Stromal cell of bone marrow (primary cell): ENCODE measurements around the gene FBLN2.
A peak's percentile ranks its signal among the peaks of the same experiment; 100 is the strongest.

Source experiments
- DNase-seq: peaks from one replicate; pipeline ENCODE4 v3.0.0-alpha.2; 2012; ENCODE audit warnings: low read depth

The FBLN2 gene

GRCh38 chr3:13605555-13605954 is 56.6 kb downstream of the FBLN2 start:
- no peak for DNase-seq

GRCh38 chr3:13607821-13608597 is 59.1 kb downstream of the FBLN2 start:
- DNase-seq, result no peak

GRCh38 chr3:13608969-13609725 is 60.2 kb downstream of the FBLN2 start:
- DNase-seq, result no peak

DNA sequence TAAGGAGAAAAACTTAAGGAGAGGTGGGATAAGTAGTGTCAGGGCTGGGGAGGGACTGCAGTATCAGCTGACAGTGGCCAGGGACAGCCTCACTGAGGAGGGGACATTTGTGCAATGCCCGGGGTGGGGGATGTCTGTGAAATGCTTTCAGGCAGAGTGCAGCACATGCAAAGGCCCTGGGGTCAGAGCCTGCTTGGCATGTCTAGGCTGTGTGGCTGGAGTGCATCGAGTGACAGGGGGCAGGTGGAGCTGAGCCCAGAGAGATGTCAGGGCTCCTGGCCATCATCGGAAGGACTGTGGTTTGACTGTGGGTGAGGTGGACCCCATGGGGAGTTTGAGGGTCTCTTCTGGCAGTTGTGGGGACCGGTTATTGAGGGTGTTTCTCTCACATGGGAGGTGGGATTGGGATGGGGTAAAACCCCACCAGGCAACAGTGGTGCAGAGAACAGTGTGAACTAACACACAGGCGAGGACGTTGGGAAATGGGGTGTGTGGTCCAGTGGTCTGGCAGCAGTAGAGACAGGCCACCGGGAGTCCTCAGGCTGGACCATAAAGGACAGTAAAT is 61.2 kb downstream of the FBLN2 start:
- DNase-seq, result no peak

- no peak for DNase-seq
These were observed 62.3 kb downstream of the FBLN2 start for GRCh38 chr3:13611221-13611620.

DNA sequence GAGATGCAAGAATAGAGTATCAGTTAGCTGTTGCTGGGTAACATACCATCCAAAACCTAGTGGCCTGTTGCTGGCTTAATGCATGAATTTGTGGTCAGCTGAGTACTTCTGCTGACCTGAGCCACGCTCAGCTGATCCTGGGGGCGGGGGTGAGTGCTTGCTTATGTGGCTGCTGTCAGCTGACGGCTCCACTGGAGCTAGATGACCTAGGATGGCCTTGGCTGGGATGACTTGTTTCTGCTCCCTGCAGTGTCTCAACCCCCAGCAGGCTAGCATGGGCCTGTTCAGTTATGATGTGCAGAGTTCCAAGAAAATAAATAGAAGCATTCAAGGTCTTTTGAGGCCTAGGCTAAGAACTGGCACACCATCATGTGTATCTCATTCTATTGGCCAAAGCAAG is 63.9 kb downstream of the FBLN2 start:
- peak; percentile 68 for DNase-seq

GRCh38 chr3:13613343-13614190 is 64.6 kb downstream of the FBLN2 start:
- DNase-seq, result no peak

DNA sequence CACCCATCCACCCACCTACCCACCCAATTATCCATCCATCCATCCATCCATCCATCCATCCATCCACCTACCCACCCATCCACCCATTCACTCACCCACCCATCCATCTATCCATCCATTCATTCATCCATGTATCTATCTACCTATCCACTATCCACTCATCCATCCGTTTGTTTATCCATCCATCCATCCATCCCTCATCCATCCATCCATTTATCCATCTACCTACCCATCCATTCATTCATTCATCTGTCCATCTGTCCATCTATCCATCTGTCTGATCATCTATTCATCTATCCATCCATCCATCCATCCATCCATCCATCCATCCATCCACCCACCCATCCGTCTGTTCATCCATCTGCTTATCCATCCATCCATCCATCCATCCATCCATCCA is 65.7 kb downstream of the FBLN2 start:
- DNase-seq, result no peak

DNA sequence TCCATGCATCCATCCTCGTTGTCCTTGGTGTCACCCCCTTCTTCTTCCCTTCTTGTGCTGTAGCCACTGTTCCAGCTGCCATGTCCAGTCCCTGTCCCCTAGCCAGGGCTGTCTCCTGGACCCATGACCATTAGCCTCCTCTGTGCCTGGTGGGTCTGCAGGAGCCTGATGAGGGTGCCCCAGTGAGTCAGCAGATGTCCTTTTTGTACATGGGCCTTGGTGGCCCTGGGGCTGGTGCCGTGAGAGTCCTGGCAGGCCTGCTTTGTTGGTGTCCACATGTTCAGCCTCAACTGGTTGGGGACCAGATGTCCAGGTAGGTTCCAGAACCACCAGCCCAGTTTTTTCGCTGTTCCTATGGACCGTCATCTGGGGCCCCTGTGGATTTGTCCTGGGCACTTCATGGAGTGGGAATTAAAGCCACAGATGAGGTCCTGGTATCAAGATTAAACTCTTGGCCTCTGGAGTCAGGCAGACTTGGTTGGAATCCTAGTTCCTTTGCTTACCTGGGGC is 66.1 kb downstream of the FBLN2 start:
- no peak for DNase-seq

- no peak for DNase-seq
These were observed 67.4 kb downstream of the FBLN2 start for GRCh38 chr3:13616359-13616758.

- DNase-seq, result no peak
These were observed 68.3 kb downstream of the FBLN2 start for GRCh38 chr3:13617097-13617738.

DNA sequence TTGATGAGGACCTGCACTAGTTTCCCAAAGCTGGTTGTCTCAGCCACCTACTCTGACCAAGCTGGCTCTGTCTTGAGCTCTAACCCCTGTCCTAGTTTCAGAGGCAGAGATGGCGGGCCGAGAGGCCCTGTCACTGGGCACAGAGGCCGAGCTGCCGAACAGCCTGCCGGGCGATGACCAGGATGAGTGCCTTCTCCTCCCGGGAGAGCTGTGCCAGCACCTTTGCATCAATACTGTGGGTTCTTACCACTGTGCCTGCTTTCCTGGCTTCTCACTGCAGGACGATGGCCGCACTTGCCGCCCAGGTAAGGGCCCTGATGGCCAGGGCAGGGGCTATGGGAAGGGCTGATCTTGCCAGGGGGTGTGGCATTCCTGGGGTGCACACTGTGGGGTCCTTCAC is 69.1 kb downstream of the FBLN2 start:
- no peak for DNase-seq

DNA sequence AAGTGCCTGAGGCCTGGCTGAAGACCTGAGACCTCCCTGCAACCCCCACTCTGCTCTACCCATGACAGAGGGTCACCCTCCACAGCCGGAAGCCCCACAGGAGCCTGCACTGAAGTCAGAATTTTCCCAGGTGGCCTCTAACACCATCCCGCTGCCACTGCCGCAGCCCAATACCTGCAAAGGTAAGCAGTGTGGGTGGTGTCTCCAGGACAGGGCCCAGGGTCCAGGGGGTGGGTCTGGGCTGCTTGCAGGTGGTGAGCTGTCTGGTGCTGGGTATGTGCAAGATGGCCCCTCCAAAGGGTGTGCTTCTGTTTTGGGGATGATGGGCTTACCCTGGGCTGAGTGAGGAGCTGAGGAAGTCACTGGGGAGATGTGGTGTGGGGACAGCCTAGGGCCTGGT is 69.9 kb downstream of the FBLN2 start:
- DNase-seq, result no peak

GRCh38 chr3:13619661-13620230 is 70.8 kb downstream of the FBLN2 start:
- no peak for DNase-seq

DNA sequence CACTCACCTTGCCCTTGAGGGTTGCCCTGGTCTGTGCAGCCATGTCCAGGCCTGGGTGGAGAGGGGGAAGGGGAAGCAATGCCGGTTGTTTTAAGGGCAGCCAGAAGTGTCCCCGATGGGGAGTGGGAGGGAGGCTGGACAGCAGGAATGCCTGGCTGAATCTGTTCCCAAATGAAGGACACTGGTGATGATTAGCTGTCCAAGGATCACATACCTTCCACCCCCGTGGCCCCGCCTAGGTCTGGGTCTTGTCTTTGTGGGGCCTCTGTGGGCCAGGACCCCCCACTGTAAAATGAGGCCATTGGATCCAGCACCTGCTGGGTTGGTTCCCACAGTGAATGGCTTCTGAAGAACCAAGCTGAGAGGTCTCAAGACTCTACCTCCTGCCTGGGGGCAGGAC is 71.4 kb downstream of the FBLN2 start:
- DNase-seq, result no peak

- DNase-seq, result no peak
These were observed 71.9 kb downstream of the FBLN2 start for GRCh38 chr3:13620776-13621365.

GRCh38 chr3:13621381-13622221 is 72.7 kb downstream of the FBLN2 start:
- DNase-seq, result no peak

GRCh38 chr3:13622356-13622755 is 73.4 kb downstream of the FBLN2 start:
- DNase-seq, result no peak

- DNase-seq, result no peak
These were observed 74.3 kb downstream of the FBLN2 start for GRCh38 chr3:13623101-13623654.

DNA sequence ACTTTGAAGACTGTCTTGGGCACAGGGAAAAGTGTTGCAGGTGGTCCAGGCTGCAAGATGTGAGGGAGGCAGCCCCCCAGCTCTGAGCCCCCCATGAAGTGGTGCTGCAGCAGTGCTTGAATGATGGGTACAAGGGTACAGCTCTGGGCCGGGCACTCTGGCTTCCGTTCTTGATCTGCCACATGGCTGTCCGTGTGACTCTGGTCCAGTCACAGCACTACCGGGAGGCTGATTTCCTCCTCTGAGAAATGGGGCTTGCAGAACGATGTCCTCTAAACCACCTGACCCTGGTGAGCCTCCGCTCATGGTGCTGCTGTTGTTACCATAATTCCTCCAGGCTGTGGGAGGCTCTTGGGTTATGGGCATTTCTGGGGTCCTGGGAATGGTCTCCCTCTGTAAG is 75.1 kb downstream of the FBLN2 start:
- no peak for DNase-seq
